Body of pancreas (tissue), 4 donors: ENCODE results near the gene PPL. TPM values are rescaled to one million over a fixed set of nuclear protein-coding genes. Genes with fewer than 3 reads are reported as not detected.

Experiments
- ATAC-seq: fragments of 150-250 bp; one replicate; pipeline ENCODE4 v1.9.1; 2016
- DNase-seq, 4 donors: peaks; one replicate each; pipeline ENCODE4 v3.0.0-alpha.2; 2019
- H3K27ac ChIP-seq, 4 donors: fragments of 200-600 bp; sonication (generic); 1 replicate in 3 of 4; 2 replicates in 1 of 4; pipeline versions ENCODE4 v1.5.1 to v1.6.1; 2016 to 2019; ENCODE audit warnings: mild to moderate bottlenecking in 1 of 4, mixed read lengths in 1 of 4, moderate library complexity in 1 of 4
- H3K27me3 ChIP-seq, 2 donors: fragments of 200-600 bp; sonication (generic); one replicate each; pipeline ENCODE4 v1.6.0; 2016; ENCODE audit warnings: mild to moderate bottlenecking in 1 of 2
- H3K36me3 ChIP-seq, 2 donors: fragments of 200-600 bp; sonication (generic); replicated peaks in 1 of 2; 2 replicates each; pipeline ENCODE4 v1.5.1; 2016; ENCODE audit warnings: low read depth in 2 of 2; ENCODE audit not compliant: insufficient read depth in 1 of 2
- H3K4me1 ChIP-seq: fragments of 200-600 bp; sonication (generic); one replicate; pipeline ENCODE4 v1.6.0; 2016
- H3K4me3 ChIP-seq, 2 donors: fragments of 200-600 bp; sonication (generic); 1 replicate in 1 of 2; 2 replicates in 1 of 2; pipeline ENCODE4 v1.5.1; 2016 to 2019
- H3K9me3 ChIP-seq, 3 donors: fragments of 200-600 bp; sonication (generic); 1 replicate in 2 of 3; 2 replicates in 1 of 3; pipeline ENCODE4 v1.5.1; 2016
- POLR2A ChIP-seq, 3 donors: fragments of 450-650 bp; IDR thresholded peaks; one replicate each; pipeline ENCODE4 v1.6.1; 2016; ENCODE audit warnings: antibody characterized with exemption in 3 of 3, mild to moderate bottlenecking in 2 of 3
- WGBS, 2 donors: methylation state at CpG; one replicate each; pipeline ENCODE4 v1.1.5; 2017; 5-methylcytosine and 5-hydroxymethylcytosine counted together
- intact Hi-C: fragments of 100-400 bp; cut with DNase I; formaldehyde crosslinking; loops from one replicate; pipeline ENCODE4 v1.15.1; 2023
- total RNA-seq, 2 donors: library from RNA; depleted of rRNA; stranded (reverse); fragments of >200 nt; gene quantifications; one replicate each; pipeline ENCODE4 v1.1.0, GENCODE V29; 2016
- TF ChIP-seq, protein P1 (sequence below), 7 experiments: fragments of 450-650 bp in 4 of 7; fragments of 200-600 bp in 3 of 7; sonication (generic) in 3 of 7; IDR thresholded peaks; one replicate each; pipeline ENCODE4 v1.5.1; 2016 to 2019; ENCODE audit warnings: antibody characterized with exemption in 7 of 7

PPL gene
- total RNA-seq, 2 donors from 2014 or later: 20.2 to 26.0 TPM

DNA sequence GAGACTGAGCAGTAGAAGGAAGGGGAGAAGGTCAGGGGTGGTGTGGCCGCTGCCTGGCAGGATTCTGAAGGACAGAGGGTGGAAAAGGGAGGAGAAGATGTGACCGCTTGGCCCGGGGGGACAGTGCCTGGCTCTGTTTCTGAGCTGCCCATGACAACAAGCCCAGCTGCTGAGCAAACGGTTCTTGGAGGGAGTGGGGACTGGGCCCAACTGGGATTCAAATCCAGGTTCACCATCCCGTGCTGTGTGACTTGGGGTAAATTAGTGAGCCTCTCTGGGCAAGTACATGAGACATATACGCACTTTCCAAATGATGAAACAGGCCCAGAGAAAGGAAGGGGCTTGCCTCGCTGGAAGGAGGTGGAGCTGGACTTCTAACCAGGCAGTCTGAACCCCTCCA lies 44.5 kb upstream of the PPL start:
- no peaks in the 10 kb centered on the region for H3K27me3 ChIP-seq
- ATAC-seq (no peak), DNase-seq (no peak)
- H3K4me3 ChIP-seq: no peak overlapping the region
- TF ChIP-seq POLR2A (IDR thresholded peaks at IDR 0.05): no peak
- TF ChIP-seq, protein P1, sequence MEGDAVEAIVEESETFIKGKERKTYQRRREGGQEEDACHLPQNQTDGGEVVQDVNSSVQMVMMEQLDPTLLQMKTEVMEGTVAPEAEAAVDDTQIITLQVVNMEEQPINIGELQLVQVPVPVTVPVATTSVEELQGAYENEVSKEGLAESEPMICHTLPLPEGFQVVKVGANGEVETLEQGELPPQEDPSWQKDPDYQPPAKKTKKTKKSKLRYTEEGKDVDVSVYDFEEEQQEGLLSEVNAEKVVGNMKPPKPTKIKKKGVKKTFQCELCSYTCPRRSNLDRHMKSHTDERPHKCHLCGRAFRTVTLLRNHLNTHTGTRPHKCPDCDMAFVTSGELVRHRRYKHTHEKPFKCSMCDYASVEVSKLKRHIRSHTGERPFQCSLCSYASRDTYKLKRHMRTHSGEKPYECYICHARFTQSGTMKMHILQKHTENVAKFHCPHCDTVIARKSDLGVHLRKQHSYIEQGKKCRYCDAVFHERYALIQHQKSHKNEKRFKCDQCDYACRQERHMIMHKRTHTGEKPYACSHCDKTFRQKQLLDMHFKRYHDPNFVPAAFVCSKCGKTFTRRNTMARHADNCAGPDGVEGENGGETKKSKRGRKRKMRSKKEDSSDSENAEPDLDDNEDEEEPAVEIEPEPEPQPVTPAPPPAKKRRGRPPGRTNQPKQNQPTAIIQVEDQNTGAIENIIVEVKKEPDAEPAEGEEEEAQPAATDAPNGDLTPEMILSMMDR (IDR thresholded peaks at IDR 0.05): no peak
- WGBS, 2 donors: 85 to 86% methylated on average over 6 to 7 of the region's 7 CpGs
- H3K4me1 ChIP-seq: peaks cover 11% of the 10 kb centered on the region
- H3K27ac ChIP-seq: no peak overlapping the region
- H3K9me3 ChIP-seq: no peaks in the 10 kb centered on the region
- H3K36me3 ChIP-seq: no peaks in the 10 kb centered on the region
- intact Hi-C loops: no loop called here

DNA sequence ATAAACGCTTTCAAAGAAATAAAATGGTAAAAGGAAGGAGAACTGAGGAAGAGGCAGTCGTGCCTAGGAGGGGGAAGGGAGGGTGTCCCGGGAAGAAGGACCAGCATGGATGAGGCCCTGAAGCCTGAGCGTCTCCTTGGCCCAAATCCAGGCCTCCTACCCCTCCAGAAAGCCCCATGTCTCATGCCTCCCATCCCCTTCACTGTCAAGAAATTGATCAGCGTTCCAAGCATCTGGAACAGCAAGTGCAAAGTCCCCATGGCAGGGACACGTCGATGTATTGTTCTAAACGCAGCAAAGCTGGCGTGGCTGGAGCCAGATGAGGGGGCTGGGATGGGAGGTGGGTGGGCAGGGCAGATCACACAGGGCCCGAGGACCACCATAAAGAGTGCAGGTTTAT lies 43.7 kb upstream of the PPL start:
- Histone ChIP-seq H3K27ac (no peak overlapping the region), H3K4me1 (peaks cover 15% of the 10 kb centered on the region), H3K27me3 (no peaks in the 10 kb centered on the region), H3K9me3 (no peaks in the 10 kb centered on the region), H3K4me3 (no peak overlapping the region), H3K36me3 (no peaks in the 10 kb centered on the region)
- intact Hi-C loops: no loop called here
- TF ChIP-seq, protein P1 (IDR thresholded peaks at IDR 0.05): no peak
- no peak for TF ChIP-seq POLR2A (IDR thresholded peaks at IDR 0.05)
- DNase-seq: no peak
- 70 to 75% methylated on average over 6 to 10 of the region's 10 CpGs for WGBS, 2 donors
- no peak for ATAC-seq

DNA sequence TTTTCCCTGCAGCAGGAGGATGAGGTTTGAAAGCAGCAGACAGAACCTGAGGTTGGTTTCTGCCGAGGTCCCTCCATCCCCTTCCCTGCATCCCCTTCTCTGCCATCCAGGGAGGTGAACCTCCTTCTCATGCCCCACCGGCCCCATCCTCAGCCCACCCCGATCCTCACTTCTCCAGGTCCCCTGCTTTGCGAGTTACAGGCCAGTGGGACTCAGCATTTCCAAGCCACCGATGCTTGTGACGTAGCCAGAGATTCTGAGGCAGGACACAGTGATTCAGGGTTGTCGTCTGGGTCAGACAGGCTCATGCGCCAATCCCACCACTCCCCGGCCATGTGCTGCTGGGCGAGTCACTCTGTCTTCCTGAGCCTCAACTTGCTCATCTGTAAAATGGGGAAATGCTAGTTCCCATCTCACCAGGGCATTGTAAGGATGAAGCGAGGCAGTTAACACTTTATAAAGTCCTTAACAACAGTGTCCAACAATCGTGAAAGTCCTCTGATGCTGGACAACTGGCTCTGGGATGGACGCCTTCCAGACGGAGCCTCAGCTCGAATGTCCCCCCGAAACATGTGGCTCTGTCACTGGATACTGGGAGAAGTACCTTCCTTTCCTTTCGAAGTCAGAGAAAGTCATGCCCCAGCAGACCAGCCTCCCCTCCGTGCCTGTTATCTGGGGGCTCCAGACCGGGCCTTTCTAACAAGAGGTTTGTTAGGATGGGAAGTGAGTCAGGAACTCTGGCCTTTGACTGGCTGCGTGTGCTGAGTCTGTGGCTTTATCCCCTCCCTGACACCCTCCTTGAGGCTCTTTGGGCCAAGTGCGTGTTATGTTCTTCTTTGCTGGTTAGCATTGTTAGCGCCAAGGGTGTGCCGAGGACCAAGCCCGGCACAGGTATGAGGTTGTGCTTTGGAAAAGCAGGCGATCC lies 43.0 kb upstream of the PPL start:
- ATAC-seq (no peak), DNase-seq (no peak)
- H3K27ac ChIP-seq: no peak overlapping the region
- H3K4me1 ChIP-seq: peaks cover 15% of the 10 kb centered on the region
- TF ChIP-seq, protein P1 (IDR thresholded peaks at IDR 0.05): no peak
- TF ChIP-seq POLR2A (IDR thresholded peaks at IDR 0.05): no peak
- H3K36me3 ChIP-seq: no peaks in the 10 kb centered on the region
- H3K4me3 ChIP-seq: no peak overlapping the region
- no peaks in the 10 kb centered on the region for H3K9me3 ChIP-seq
- H3K27me3 ChIP-seq: no peaks in the 10 kb centered on the region
- 76 to 80% methylated on average over 20 to 25 of the region's 25 CpGs for WGBS, 2 donors
- intact Hi-C loops: loop anchor here (10.0 kb wide), 1 partner anchor 95 kb away; the partner anchor contains the start of gene ALG1

DNA sequence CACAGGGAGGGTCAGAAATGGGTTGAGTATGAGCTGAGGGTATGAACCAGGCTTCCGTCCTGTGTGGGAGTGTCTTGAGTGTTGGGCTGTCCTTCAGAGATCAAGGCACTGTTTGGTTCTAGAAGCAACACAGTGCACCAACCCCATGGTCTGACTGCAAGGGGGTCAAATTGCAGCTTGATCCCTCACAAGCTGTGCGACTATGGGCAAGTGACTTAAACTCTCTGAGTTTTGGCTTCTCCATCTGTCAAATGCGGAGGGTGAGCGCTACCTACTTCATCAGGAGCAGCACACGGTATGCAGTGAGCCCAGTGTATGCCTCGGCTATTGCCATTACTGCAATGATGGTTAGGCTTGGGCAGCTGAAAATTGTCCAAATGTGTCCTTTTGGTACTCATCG lies 42.2 kb upstream of the PPL start:
- Histone ChIP-seq H3K9me3 (no peaks in the 10 kb centered on the region), H3K4me1 (peaks cover 15% of the 10 kb centered on the region), H3K27ac (no peak overlapping the region), H3K36me3 (no peaks in the 10 kb centered on the region), H3K27me3 (no peaks in the 10 kb centered on the region), H3K4me3 (no peak overlapping the region)
- no peak for TF ChIP-seq POLR2A (IDR thresholded peaks at IDR 0.05)
- TF ChIP-seq, protein P1 (IDR thresholded peaks at IDR 0.05): no peak
- ATAC-seq: no peak
- 85 to 87% methylated on average over 5 to 7 of the region's 7 CpGs for WGBS, 2 donors
- no peak for DNase-seq
- intact Hi-C loops: loop anchor here (10.0 kb wide), 1 partner anchor 96 kb away; the partner anchor contains the start of gene ALG1
